BLaER1 (cell line): ENCODE data around the gene PCYOX1L.

ENCODE experiments used
- H3K27ac ChIP-seq: shearing (Covaris generic); formaldehyde crosslinking; 2 replicates; pipeline ENCODE4 v1.8.1; 2022
- H3K27me3 ChIP-seq: shearing (Covaris generic); formaldehyde crosslinking; 2 replicates; pipeline ENCODE4 v1.8.1; 2022
- H3K36me3 ChIP-seq: shearing (Covaris generic); formaldehyde crosslinking; 2 replicates; pipeline ENCODE4 v1.8.1; 2022
- H3K4me1 ChIP-seq: shearing (Covaris generic); formaldehyde crosslinking; 2 replicates; pipeline ENCODE4 v1.8.1; 2022
- H3K4me2 ChIP-seq: shearing (Covaris generic); formaldehyde crosslinking; 2 replicates; pipeline ENCODE4 v1.8.1; 2022
- H3K4me3 ChIP-seq: shearing (Covaris generic); formaldehyde crosslinking; 2 replicates; pipeline ENCODE4 v1.8.1; 2022
- H3K9ac ChIP-seq: shearing (Covaris generic); formaldehyde crosslinking; 2 replicates; pipeline ENCODE4 v1.8.1; 2022
- H3K9me3 ChIP-seq: shearing (Covaris generic); formaldehyde crosslinking; 2 replicates; pipeline ENCODE4 v1.8.1; 2022
- H4K20me1 ChIP-seq: shearing (Covaris generic); formaldehyde crosslinking; 2 replicates; pipeline ENCODE4 v1.8.1; 2022
- Cebpa-rat ChIP-seq: shearing (Covaris generic); IDR thresholded peaks from 2 replicates; pipeline ENCODE4 v1.8.1; 2022

The PCYOX1L gene

GRCh38 chr5:149349382-149349781 is 8.5 kb upstream of the PCYOX1L start:
- Histone ChIP-seq H3K27ac (no peak overlapping the region), H3K4me2 (no peak overlapping the region), H3K36me3 (peaks cover 68% of the 10 kb centered on the region)

GRCh38 chr5:149352169-149352568 is 5.7 kb upstream of the PCYOX1L start:
- Histone ChIP-seq H3K9ac (no peak overlapping the region), H4K20me1 (peaks cover 25% of the 10 kb centered on the region), H3K36me3 (peaks cover 84% of the 10 kb centered on the region), H3K4me1 (peaks cover 47% of the 10 kb centered on the region), H3K4me3 (no peak overlapping the region), H3K9me3 (no peaks in the 10 kb centered on the region), H3K27me3 (no peaks in the 10 kb centered on the region), H3K4me2 (no peak overlapping the region), H3K27ac (no peak overlapping the region)
- no peak for TF ChIP-seq Cebpa-rat

More at GRCh38 chr5:149349382-149349781, 8.5 kb upstream of the PCYOX1L start:
- H3K9me3 ChIP-seq = no peaks in the 10 kb centered on the region
- no peak overlapping the region for H3K9ac ChIP-seq
- peaks cover 54% of the 10 kb centered on the region for H3K4me1 ChIP-seq
- H3K4me3 ChIP-seq = no peak overlapping the region
- H3K27me3 ChIP-seq = no peaks in the 10 kb centered on the region
- TF ChIP-seq Cebpa-rat = no peak
- H4K20me1 ChIP-seq = peaks cover 26% of the 10 kb centered on the region

GRCh38 chr5:149353911-149354310 is 3.9 kb upstream of the PCYOX1L start:
- no peak for TF ChIP-seq Cebpa-rat
- H3K9me3 ChIP-seq = no peaks in the 10 kb centered on the region
- H3K9ac ChIP-seq = no peak overlapping the region
- 0 out of 2 replicates have a peak overlapping the region, but pooled peaks have one; percentile 5 for H3K27ac ChIP-seq
- peaks cover 69% of the 10 kb centered on the region for H3K36me3 ChIP-seq
- peaks cover 39% of the 10 kb centered on the region for H3K4me1 ChIP-seq
- peaks cover 21% of the 10 kb centered on the region for H4K20me1 ChIP-seq
- no peaks in the 10 kb centered on the region for H3K27me3 ChIP-seq
- H3K4me3 ChIP-seq = no peak overlapping the region
- H3K4me2 ChIP-seq = peak overlapping the region; percentile 57

- Histone ChIP-seq H4K20me1 (peaks cover 21% of the 10 kb centered on the region), H3K4me1 (peaks cover 54% of the 10 kb centered on the region), H3K27me3 (no peaks in the 10 kb centered on the region), H3K9ac (no peak overlapping the region), H3K27ac (no peak overlapping the region), H3K36me3 (peaks cover 52% of the 10 kb centered on the region), H3K4me2 (no peak overlapping the region), H3K4me3 (no peak overlapping the region), H3K9me3 (no peaks in the 10 kb centered on the region)
- TF ChIP-seq Cebpa-rat = no peak
Observed at GRCh38 chr5:149355688-149356087, 2.2 kb upstream of the PCYOX1L start.

GRCh38 chr5:149356391-149356790 is 1.5 kb upstream of the PCYOX1L start:
- peaks cover 44% of the 10 kb centered on the region for H3K36me3 ChIP-seq
- no peaks in the 10 kb centered on the region for H3K9me3 ChIP-seq
- H3K27ac ChIP-seq = no peak overlapping the region
- no peak for TF ChIP-seq Cebpa-rat
- no peak overlapping the region for H3K9ac ChIP-seq
- no peak overlapping the region for H3K4me3 ChIP-seq
- peaks cover 54% of the 10 kb centered on the region for H3K4me1 ChIP-seq
- peaks cover 15% of the 10 kb centered on the region for H4K20me1 ChIP-seq
- H3K4me2 ChIP-seq = no peak overlapping the region
- no peaks in the 10 kb centered on the region for H3K27me3 ChIP-seq

- Histone ChIP-seq H3K4me3 (peak overlapping the region; percentile 79), H3K9me3 (no peaks in the 10 kb centered on the region), H3K36me3 (peaks cover 35% of the 10 kb centered on the region), H3K4me2 (peak overlapping the region; percentile 90), H3K27ac (peak overlapping the region; percentile 80), H3K4me1 (peaks cover 53% of the 10 kb centered on the region), H4K20me1 (peaks cover 7% of the 10 kb centered on the region), H3K9ac (peak overlapping the region; percentile 80), H3K27me3 (no peaks in the 10 kb centered on the region)
- no peak for TF ChIP-seq Cebpa-rat
Observed at GRCh38 chr5:149358294-149358651, 427 bp downstream of the PCYOX1L start.

GRCh38 chr5:149358868-149359495 is 1.1 kb downstream of the PCYOX1L start:
- peaks cover under 1% of the 10 kb centered on the region; the same call in 1 of the 2 replicates for H4K20me1 ChIP-seq
- peaks cover 33% of the 10 kb centered on the region for H3K36me3 ChIP-seq
- H3K4me1 ChIP-seq = peaks cover 46% of the 10 kb centered on the region
- peak overlapping the region; percentile 79 for H3K4me3 ChIP-seq
- H3K9ac ChIP-seq = peak overlapping the region; percentile 80
- no peaks in the 10 kb centered on the region for H3K27me3 ChIP-seq
- no peak for TF ChIP-seq Cebpa-rat
- H3K9me3 ChIP-seq = no peaks in the 10 kb centered on the region
- H3K4me2 ChIP-seq = peak overlapping the region; percentile 90
- no peak overlapping the region for H3K27ac ChIP-seq

GRCh38 chr5:149360272-149360671 is 2.4 kb downstream of the PCYOX1L start:
- no peaks in the 10 kb centered on the region for H3K27me3 ChIP-seq
- peaks cover 35% of the 10 kb centered on the region for H3K4me1 ChIP-seq
- no peak overlapping the region for H3K27ac ChIP-seq
- no peaks in the 10 kb centered on the region; the same call in 1 of the 2 replicates for H4K20me1 ChIP-seq
- TF ChIP-seq Cebpa-rat = no peak
- peaks cover 26% of the 10 kb centered on the region for H3K36me3 ChIP-seq
- H3K9ac ChIP-seq = no peak overlapping the region; the same call in 1 of the 2 replicates
- no peaks in the 10 kb centered on the region for H3K9me3 ChIP-seq
- H3K4me2 ChIP-seq = no peak overlapping the region
- H3K4me3 ChIP-seq = no peak overlapping the region

GRCh38 chr5:149362541-149362940 is 4.7 kb downstream of the PCYOX1L start:
- TF ChIP-seq Cebpa-rat = no peak
- Histone ChIP-seq H4K20me1 (no peaks in the 10 kb centered on the region; the same call in 1 of the 2 replicates), H3K36me3 (peaks cover 28% of the 10 kb centered on the region)

GRCh38 chr5:149363358-149363757 is 5.5 kb downstream of the PCYOX1L start:
- no peaks in the 10 kb centered on the region for H3K27me3 ChIP-seq
- no peaks in the 10 kb centered on the region for H3K9me3 ChIP-seq
- no peaks in the 10 kb centered on the region; the same call in 1 of the 2 replicates for H4K20me1 ChIP-seq
- H3K9ac ChIP-seq = no peak overlapping the region
- no peak overlapping the region for H3K4me3 ChIP-seq
- no peak for TF ChIP-seq Cebpa-rat
- no peak overlapping the region for H3K27ac ChIP-seq
- no peak overlapping the region for H3K4me2 ChIP-seq
- peaks cover 34% of the 10 kb centered on the region for H3K36me3 ChIP-seq
- H3K4me1 ChIP-seq = peaks cover 33% of the 10 kb centered on the region

More at GRCh38 chr5:149362541-149362940, 4.7 kb downstream of the PCYOX1L start:
- H3K4me2 ChIP-seq = no peak overlapping the region
- no peak overlapping the region for H3K9ac ChIP-seq
- no peak overlapping the region for H3K27ac ChIP-seq
- H3K4me1 ChIP-seq = peaks cover 29% of the 10 kb centered on the region
- H3K27me3 ChIP-seq = no peaks in the 10 kb centered on the region
- no peaks in the 10 kb centered on the region for H3K9me3 ChIP-seq
- H3K4me3 ChIP-seq = no peak overlapping the region
